Limb (tissue), 2 donors: Measurements from ENCODE around the gene SORCS2.

Experiments
- DNase-seq, 2 donors: peaks; one replicate each; pipeline ENCODE4 v3.0.0-alpha.2; 2016; ENCODE audit errors: extremely low spot score in 2 of 2

Gene SORCS2

GRCh38 chr4:7334521-7335275, 142.4 kb downstream of the SORCS2 start:
- DNase-seq = no peak

DNA sequence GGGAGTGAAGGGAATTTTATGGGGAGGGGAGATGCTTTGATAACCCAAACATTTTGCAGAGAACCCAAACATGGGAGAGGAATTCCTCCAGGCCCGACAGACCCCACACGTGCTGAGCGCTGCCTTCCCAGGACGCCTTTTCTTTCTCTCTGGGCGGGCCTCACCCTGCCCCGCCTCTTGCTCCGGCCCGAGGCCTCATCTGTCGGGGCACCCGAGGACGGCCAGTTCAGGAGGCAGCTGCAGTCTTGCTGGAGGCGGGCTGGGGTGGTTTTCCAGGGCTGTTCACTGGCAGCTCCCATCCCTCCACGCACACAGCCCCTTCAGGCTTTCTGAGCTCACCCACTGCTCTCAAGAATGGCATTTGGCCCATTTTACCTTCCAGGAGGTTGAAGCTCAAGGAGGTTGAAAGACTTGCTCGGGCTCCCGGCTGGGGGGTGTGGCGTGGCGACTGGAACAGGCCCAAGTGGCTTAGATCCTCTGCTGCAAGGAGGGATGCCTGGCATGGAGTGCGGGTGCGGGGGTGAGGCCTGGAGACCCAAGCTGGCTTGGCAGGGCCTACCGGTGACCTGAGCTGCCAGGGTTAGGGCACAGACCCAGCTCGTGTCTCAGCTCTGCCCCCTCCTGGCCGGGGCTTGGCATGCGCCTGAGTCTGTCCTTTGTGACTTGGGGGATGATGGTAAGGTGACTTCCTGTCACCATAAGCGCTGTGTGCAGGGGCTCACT, 143.2 kb downstream of the SORCS2 start:
- DNase-seq = peak in 1 of 2 donors; percentile 71

GRCh38 chr4:7336067-7336569, 143.8 kb downstream of the SORCS2 start:
- DNase-seq = no peak

DNA sequence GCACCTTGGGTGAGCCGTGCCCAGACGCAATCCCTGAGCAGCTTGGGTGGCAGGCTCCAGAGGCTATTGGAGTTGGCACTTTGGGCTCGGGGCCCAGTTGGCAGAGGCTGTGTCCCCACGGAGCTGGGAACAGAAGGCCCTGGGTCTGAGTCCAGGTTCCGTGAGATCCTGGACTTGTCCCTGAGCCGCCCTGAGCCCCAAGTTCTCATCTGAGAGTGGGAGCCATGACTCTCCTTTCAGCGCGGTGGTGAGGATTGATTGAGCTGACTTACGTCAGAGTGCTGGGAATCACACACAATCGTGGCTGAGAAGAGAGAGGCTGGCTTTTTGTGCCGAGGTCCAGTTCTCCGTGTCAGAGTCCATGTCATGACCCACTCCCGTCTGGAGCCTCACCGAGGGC, 144.4 kb downstream of the SORCS2 start:
- DNase-seq = no peak

GRCh38 chr4:7337196-7338058, 145.1 kb downstream of the SORCS2 start:
- no peak for DNase-seq

- no peak for DNase-seq
Observed at GRCh38 chr4:7338059-7338452, 145.7 kb downstream of the SORCS2 start.

DNA sequence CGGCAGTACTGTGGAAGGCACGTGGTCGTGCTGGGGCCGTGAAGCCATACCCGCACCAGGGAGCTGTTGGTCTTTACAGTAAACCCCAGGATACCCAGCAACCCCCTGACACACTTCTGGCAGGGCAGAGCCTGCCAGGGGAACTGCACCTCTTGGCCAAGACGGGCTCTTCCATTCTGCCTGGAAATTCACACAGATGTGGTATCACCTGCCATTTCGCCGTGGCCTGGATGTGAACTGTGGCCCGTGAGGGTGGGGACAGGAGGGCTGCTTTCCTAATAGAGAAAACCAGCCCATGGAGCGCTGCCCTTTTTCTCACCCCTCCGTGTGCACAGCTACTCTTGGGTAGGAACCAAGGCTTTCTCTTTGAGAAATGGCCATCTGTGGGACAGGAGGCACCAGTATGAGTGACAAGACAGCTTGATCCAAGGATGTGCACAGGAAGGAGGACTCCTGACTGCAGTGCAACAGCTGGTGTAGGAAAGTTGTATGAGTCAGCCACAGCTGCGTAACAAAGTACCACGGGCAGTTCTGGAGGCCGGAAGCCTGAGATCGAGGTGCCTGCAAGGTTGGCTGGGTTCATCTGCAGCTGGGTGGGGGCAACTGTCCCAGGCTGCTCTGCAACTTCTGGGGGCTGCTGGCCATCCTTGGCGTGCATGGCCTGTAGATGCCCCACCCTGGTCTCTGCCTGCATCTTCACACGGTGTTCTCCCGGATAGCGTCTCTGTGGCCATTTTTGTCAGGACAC, 146.7 kb downstream of the SORCS2 start:
- DNase-seq = no peak

- DNase-seq = no peak
Observed at GRCh38 chr4:7339751-7340552, 147.6 kb downstream of the SORCS2 start.

DNA sequence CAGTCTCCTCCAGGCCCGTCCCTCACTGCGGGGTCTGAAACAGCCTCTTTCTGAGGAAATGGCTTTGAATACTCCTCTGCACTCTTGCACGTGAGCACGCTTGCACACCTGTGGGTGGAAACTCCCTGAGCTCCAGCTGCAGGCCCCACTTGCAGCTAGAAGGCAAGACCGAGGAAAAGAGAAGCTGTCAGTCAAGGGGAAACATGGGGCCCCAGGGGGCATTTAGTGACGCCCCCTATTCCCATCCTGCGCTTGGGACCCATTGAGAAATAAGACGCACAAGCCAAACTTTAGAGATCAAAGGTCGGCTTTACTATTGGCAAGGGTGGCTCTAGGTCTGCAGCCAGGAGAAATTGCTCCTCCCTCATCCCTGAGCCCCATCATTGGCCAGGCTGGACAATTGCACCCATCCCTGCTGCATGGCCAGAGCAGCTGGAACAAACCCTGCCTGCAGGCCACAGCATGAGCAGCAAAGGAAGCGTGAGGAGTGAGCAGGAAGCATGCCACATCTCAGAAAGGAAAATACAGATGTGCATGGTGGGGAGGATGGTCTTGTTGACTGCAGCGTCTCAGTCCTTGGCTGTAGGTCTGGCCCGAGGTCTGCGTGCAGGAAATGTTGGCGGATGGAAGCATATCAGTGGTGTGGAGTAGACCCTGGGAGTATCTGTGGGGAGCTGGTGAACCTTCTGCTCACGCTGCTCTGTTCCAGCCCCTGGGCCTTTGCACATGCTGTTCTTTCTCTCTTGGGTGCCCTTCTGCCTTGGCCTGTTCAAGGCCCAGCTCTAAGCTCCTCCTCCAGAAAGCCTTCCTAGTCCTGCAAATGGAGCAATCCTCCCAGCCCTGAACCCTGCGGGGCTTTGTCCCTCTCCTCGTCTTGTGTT, 148.5 kb downstream of the SORCS2 start:
- no peak for DNase-seq

DNA sequence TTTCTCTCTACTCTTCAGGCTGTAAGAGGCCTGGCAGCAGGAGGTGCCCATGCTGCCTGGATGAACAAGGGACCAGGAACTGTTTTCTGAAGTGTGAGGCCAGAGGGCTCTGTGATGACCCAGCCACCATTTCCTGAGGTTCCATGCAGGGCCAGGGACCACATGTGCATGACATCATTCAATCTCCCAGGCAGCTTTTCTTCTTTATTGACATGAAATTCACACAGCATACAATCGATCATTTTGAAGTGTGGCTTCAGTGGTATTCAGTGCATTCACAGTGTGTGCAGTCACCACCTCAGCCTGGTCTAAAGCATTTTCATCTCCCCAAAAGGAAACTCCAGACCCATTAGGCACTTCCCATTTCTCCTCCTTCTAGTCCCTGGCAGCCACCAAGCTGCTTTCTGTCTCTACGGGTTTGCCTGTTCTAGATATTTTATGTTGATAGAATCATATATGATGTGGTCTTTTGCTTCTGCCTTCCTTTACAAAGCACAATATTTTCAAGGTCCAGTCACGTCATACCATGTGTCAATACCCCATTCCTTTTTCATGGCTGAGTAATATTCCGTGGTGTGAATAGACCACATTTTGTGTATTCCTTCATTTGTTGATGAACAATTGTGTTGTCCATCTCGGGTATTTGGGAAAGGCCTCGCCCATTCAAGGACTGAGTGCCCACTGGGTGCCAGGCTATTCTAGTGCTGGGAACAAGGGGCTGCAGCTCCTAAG, 149.3 kb downstream of the SORCS2 start:
- DNase-seq = no peak

DNA sequence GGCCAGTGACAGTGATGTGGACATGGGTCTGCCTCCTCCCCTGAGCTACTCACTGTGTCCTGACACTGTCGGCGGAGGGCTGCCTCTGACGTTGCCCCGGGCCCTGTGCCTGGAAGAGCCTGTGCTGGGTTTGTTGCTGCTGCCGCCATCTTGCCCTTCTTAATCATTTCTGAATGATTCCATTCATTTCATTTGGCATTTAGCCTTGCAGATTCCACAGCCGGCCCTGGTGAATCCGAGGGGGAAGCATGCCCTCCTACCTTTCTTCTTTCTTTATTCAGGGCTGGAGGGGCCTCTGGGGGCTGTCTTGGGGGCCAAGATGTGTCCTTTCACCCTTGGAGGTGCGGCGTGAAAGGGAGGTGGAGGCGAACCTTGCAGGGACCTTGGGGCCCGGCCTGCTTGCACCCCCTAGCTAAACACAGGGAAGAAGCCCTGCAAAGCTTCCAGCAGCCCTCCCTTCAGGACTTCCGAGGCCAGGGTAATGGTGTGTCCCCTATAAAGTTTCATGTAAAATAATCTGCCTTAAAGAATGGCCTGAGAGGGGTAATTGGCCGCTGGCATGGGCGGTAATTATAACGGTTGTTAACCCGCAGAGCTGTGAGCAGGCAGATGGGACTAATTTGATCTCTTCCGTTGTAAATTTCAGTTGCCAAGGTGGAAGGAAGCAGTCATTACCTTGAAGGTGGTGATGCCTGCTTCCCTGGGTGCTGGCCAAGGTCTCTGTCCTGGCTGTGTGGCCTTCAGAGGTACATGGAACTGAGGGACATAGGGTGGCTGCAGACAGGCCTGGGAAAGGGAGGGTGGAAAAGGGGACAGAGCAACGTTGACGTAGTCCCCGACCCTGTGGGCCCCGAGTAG, 150.1 kb downstream of the SORCS2 start:
- DNase-seq = no peak

DNA sequence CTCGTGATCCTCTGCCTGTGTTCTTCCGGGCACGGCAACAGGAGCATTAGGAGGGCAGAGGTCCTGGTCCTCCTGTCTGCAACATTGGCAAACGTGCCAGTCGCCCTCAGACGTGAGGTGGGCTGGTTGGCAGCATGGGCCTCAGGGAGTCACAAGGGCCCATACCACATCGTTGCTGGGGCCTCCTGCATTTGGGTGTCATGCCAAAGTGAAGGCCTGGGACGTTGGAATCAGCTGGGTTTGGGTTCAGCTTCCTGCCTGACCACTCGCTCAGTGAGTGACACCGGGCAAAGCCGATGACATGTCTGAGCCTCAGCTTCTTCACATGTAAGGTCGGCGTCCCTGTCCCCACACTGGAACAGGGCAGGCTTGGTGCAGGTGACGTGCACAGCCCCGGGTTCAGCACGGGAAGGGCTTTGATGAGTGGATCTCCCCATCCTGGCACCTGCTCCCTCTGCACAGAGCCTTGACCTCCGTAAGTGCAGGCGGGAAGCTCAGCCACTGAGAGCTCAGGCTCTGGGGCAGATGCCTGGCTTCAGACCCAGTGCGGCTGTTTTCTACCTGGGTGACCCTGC, 150.8 kb downstream of the SORCS2 start:
- DNase-seq = no peak

DNA sequence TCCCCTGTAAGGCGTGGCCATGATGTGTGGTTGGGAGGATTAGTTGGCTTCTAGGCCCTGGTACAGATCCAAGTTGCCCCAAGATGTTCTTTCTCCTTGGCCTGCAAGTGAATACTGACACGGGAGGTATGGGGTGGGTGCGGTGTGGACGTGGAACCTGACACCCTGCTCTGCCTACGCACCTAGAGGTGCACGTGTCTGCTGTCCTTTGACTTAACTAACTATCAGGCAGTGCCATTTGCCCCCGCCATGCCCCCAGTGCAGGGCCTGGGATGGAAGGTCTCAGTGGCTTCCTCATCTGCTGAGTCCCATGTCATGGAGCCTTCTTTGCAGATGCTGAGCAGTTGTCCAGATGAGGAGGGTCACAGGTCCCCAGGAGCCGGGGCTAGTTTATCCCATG, 151.6 kb downstream of the SORCS2 start:
- DNase-seq = no peak

- DNase-seq = no peak
Observed at GRCh38 chr4:7344636-7345155, 152.4 kb downstream of the SORCS2 start.

- no peak for DNase-seq
Observed at GRCh38 chr4:7347981-7348380, 155.6 kb downstream of the SORCS2 start.

DNA sequence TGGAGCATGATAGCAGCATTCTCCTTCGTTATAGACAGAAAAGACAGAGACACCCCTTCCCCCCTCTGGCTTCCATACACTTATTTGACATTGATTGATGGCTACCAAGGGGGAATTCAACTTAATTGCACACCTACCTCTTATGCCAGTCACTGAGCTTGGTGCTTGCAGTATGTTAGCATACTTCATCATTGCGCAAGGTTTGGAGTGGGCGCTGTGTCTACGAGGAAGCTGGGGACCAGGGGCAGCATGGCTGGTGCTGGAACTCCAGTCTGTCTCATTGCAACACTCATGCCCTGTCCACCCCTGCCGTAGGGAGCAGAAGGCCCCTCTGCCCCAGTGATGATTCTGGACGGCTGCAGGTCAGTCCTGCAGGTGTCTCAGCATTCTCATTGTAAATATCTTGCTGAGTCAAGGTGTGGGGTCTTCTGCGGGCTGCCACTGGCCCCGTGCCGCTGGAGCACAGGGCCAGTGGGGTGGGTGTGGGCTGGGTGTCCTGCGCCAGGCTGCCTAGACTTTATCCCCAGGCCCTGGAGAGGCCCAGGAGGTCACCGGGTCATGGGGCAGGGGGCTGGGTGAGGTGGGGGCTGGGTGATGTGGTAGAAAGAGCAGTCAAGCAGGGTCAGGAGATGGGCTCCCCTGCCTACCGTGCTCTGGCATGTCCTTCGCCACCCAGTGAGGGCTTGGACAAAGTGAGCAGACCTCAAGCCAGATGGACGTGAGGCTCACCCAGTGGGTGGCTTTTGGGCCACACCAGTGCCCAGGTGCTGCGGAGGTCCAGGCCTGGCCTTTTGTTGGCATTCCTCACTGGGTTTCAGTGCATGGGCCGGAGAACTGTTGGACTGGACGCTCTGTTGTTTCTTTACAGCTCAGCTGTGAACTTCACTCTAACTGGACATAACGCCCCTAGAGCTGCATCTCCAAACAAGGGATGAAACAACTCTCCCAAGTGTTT, 156.9 kb downstream of the SORCS2 start:
- no peak for DNase-seq
